ENCODE measurements around the gene TRIOBP.

TRIOBP gene

DNA sequence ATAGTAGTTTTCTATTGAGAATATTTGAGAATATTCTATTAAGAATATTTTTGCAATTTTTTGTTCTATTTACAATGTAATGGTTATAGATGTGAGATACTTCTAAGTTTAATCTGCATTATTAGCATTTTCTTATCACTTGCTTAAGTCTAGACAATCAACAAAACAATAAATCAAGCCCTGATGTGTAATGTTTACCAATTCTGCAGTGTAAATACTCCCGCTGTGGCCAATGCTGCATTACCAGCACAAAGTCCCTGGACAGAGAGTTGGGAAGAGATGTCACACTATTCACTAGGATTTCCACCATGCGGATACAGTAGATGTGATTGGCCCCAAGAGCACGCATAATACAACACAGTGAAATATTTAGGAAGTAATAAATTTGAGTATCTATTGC lies 63.3 kb downstream of the TRIOBP start:
- TF ChIP-seq, protein P1, sequence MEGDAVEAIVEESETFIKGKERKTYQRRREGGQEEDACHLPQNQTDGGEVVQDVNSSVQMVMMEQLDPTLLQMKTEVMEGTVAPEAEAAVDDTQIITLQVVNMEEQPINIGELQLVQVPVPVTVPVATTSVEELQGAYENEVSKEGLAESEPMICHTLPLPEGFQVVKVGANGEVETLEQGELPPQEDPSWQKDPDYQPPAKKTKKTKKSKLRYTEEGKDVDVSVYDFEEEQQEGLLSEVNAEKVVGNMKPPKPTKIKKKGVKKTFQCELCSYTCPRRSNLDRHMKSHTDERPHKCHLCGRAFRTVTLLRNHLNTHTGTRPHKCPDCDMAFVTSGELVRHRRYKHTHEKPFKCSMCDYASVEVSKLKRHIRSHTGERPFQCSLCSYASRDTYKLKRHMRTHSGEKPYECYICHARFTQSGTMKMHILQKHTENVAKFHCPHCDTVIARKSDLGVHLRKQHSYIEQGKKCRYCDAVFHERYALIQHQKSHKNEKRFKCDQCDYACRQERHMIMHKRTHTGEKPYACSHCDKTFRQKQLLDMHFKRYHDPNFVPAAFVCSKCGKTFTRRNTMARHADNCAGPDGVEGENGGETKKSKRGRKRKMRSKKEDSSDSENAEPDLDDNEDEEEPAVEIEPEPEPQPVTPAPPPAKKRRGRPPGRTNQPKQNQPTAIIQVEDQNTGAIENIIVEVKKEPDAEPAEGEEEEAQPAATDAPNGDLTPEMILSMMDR (IDR thresholded peaks at IDR 0.05), result no peak

DNA sequence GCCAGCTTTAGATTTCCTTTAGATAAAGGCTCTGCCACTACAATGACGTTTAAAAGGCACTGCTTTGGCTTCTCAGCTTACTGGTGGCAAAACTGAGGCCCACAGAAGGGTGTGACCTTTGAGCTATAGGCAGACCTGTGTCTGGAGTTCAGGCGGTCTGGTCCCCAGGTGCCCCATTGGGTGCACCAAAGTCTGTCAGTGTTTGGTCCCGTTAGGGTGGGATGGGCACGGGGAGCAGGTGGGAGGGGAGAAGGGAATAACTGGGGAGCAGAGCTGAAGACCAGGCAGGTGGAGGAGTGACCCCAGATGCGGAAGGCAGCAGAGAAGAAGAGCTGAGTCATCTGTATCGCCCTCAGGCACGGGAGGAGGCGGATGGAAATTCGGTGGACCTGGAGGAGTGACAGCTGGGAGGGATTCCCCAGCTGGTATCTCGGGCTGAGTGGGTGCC lies 65.6 kb downstream of the TRIOBP start:
- TF ChIP-seq, protein P1 (IDR thresholded peaks at IDR 0.05), result no peak

DNA sequence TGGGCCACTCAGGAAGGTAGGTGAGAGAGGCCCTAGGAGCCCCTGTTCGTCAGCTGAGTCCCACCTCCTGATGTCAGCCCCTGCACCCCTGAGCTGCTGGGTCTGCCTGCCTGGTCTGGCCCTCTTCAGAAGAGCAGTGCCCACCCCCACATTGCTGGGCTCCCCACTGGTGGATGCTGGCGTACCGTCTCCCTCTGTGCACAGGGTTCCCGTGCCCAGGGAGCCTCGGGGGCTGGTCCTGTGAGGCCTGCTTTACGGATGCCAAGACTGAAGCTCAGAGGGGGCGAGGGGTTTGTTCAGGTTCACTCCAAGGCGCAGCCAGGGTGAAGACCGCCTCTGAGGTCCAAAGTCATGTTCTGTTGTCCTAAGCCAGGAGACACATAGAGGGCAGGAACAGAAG lies 66.2 kb downstream of the TRIOBP start:
- TF ChIP-seq, protein P1 (IDR thresholded peaks at IDR 0.05), result no peak

DNA sequence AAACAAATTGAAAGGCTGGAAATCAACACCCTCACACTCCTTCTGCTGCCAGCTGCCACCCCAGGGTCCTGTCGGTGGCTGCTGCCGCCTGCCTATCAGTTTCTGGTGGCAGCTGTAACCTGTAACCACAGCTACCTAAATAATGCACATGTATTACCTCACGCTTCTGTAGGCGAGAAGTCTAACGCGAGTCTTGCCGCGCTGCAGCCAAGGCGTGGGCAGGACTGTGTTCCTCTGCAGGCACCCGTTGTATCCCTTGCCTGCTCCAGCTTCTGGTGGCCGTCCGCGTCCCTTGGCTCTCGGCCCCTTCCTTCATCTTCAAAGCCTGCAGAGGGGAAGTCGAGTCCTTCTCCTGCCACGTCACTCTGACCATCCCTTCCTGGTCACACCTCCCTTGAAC lies 66.8 kb downstream of the TRIOBP start:
- TF ChIP-seq, protein P1 (IDR thresholded peaks at IDR 0.05), result no peak

DNA sequence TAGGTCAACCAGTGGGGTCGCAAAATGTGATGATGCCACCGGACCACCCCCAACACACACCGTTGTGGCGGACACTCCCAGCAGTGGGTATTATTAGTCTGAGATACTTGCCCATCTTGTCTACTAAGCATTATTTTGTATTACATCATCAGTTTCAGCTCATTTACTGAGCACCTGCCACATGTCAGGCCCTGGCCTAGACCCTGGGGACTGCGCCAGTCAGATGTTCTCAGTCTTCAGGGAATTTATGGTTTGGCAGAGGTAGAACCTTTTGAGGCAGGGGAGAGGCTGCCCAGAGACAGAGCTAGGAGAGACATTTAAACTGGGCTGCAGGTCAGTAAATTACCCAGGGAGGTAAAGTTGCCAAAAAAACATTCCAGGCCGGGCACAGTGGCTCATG lies 67.8 kb downstream of the TRIOBP start:
- TF ChIP-seq, protein P1 (IDR thresholded peaks at IDR 0.05), result no peak

DNA sequence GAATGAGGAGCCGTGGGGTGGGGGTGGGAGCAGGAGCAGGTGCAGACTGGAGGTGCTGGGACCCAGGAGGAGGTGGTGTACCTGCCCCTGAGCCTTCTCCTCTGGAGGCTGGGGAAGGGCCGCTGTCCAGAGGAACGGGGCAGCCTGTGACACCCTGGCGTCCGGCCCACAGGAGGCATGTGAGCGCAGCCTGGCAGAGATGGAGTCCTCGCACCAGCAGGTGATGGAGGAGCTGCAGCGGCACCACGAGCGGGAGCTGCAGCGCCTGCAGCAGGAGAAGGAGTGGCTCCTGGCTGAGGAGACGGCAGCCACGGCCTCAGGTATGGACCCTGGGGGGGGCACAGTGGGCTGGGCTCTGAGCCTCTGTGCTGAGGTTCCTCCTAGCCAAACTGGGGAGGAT lies 68.7 kb downstream of the TRIOBP start:
- TF ChIP-seq, protein P1 (IDR thresholded peaks at IDR 0.05), result no peak

DNA sequence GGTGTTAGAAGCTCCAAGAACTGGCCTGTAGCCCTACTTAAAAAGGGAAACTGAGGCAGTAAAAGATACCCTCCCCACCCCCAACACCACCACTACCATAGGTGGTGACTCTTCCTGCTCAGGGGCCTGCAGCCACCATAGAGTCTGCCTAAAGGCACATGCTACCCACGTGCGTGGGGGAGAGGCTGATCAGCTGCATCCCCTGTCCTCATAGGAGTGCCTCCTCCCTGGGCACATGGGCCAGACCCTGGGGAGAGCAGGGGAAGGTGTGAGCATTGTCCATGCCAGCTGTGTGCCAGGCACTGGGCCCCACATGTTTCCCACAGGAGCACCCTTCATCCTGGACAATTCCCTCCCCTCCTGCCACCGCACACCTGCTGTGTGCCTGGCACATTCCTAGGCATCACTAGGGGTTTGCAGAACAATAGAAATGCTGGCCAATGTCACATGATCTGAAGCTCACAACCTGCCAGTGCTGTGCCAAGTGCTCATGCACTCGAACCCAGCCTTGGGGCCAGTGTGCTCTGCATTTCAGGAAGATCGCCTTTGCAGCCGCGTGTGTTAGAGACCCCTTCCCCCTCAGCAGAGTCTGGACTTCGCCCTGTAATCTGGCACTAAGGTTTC lies 69.2 kb downstream of the TRIOBP start:
- TF ChIP-seq, protein P1 (IDR thresholded peaks at IDR 0.05), result no peak

DNA sequence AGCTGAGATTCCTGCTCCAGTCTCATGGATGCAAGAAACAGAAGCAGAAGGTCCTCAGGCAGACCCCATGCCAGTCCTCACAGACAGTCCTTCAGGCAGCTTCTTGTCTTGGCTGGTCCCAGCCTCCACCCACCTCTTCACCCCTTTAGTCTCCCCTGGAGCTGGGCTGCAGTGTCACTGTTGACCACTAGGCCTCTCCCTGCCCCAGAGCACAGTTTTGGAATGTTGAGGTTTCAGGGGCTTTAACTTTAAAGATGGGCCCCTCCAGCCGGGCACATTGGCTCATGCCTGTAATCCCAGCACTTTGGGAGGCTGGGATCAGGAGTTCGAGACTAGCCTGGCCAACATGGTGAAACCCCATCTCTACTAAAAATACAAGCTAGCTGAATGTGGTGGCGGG lies 71.4 kb downstream of the TRIOBP start:
- TF ChIP-seq, protein P1 (IDR thresholded peaks at IDR 0.05), result no peak

Data from LNCAP (cell line).